COR-L47 (cell line): Measurements from ENCODE around the gene PRKCD.

ENCODE experiments used
- DNase-seq: peaks from one replicate; lab custom pipeline; 2025; lab: John Stamatoyannopoulos, UW

The PRKCD gene

GRCh38 chr3:53232641-53233377 lies 71.8 kb downstream of the PRKCD start:
- DNase-seq, result no peak

DNA sequence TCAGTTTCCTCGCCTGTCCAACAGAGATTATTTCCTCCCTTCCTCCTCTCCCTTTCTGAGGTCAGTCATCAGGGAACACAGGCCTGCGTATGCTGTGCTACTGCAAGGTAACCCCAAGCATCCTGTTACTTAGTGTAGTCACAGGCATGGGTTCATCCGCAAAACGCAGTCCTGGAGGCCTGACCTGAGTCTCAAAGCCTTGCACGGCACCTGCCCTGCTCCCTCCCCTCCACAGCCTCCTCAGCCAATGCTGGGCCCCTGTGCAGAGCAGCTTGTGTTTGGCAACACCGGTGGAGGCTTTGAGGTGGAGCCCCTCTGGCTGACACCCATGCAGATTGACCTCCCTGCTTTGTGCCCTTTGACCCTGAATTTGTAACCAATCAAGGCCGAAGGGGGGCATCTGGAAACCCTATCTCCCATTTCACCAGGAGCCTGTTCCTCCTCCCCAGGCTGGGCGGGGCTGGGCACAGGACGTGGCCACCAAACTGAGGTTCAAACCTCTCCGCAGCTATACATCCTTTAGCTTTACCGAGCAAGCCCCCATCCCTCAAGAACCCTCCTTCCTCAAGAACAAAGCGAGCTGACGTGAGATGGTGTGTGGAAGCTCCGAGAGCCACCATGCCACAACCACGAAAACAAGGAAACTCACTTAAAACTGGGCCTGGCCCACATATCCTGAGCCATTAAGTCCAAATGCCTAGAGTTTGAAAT lies 73.3 kb downstream of the PRKCD start:
- no peak for DNase-seq

GRCh38 chr3:53234841-53235232 lies 73.8 kb downstream of the PRKCD start:
- DNase-seq, result no peak

GRCh38 chr3:53235545-53235944 lies 74.5 kb downstream of the PRKCD start:
- DNase-seq, result no peak

DNA sequence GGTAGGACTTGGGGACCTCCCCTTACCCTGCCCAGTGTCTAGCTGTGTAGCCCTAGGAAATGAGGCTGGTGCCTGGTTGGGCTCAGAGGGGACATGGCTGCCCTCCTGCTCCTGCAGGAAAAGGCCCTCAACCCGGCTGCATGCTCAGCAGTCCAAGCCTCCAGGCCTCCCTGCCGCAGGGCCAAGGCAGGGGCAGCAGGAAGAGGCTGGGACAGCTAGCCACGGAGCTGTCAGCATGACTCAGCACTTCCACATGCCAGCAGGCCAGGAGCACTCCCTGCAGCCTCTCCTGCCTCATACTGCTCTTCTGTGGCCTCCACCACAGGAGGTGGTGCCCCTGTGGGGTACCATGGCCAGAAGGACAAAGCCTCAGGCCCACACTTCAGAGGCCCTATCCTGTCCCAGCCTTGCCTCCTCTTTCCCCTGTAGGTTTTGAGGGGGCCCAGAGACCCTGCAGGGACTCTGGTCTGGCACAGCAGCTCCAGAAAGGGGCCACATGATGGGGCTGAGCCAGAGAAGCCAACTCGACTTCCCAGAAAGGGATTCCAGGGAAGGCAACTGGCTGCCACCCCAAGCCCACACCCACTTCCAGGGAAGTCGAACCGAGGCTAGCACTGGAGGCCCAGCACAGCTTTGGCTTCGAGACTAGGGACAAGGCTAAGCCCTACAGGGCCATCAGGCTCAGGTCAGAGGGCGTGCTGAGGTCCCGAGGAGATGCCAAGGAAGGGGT lies 75.3 kb downstream of the PRKCD start:
- no peak for DNase-seq

DNA sequence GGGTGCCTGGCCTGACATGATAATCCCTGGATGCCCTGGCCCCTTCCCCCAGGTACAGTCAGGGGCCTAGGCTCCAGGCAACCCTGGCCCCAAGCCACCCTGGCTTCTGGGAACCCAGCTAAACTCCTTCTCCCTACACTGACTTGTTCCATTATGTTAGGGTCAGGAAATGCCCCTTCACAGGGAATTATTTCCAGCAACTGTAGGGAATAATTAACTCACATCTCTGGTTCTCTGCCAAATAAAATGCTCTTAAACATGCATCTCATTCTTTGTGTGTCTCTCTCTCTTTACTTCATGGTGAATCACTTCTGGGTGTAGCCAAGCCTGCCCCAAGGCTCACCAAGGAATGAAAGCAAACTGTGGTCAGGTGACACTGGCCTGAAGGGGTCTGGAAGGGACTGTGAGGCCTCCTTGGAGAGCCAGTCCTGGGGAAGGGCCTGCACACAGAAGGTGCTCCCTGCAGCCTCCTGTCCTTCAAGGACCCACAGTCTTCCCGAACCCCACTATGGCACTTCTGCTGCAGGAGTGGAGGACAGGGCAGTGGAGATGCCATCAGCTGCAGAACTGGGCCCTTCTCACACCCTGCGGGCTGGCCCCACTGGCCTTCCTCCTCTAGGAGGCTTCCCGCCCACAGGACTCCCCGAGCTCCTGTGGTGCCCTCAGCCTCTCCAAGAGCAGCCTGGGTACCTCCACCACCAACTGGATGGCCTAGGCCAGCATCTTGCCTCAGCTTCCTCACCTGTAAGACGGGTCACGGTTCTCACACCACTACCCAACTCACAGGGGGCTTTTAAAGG lies 77.2 kb downstream of the PRKCD start:
- peak; percentile 4 for DNase-seq

DNA sequence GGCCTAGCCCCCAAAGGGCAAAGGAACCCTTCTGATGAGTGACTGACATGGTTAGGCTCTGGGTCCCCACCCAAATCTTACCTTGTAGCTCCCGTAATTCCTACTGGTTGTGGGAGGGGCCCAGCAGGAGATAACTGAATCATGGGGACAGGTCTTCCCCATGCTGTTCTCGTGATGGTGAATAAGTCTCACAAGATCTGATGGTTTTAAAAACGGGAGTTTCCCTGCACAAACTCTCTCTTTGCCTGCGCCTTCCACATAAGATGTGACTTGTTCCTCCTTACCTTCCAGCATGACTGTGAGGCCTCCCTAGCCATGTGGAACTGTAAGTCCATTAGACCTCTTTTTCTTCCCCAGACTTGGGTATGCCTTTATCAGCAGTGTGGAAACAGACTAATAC lies 77.9 kb downstream of the PRKCD start:
- no peak for DNase-seq

DNA sequence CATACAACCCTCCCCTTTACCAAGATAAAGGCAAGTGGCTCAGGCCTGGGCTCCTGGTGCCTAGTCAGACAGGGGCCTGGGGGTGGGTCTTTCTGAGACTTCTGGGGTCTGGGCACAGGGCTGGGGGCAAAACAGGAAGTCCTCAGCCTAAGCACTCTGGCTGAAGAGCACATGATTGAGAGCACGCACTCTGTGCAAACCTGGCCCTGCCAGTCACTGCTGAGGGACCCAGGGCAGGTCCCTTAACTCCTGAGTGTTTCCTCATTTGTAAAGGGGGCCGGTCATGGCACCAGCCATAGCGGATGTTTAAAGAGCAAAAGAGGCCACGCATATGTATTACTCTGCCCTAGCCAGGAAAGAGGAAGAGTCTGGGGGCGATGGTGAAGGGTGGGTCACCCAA lies 78.8 kb downstream of the PRKCD start:
- no peak for DNase-seq

DNA sequence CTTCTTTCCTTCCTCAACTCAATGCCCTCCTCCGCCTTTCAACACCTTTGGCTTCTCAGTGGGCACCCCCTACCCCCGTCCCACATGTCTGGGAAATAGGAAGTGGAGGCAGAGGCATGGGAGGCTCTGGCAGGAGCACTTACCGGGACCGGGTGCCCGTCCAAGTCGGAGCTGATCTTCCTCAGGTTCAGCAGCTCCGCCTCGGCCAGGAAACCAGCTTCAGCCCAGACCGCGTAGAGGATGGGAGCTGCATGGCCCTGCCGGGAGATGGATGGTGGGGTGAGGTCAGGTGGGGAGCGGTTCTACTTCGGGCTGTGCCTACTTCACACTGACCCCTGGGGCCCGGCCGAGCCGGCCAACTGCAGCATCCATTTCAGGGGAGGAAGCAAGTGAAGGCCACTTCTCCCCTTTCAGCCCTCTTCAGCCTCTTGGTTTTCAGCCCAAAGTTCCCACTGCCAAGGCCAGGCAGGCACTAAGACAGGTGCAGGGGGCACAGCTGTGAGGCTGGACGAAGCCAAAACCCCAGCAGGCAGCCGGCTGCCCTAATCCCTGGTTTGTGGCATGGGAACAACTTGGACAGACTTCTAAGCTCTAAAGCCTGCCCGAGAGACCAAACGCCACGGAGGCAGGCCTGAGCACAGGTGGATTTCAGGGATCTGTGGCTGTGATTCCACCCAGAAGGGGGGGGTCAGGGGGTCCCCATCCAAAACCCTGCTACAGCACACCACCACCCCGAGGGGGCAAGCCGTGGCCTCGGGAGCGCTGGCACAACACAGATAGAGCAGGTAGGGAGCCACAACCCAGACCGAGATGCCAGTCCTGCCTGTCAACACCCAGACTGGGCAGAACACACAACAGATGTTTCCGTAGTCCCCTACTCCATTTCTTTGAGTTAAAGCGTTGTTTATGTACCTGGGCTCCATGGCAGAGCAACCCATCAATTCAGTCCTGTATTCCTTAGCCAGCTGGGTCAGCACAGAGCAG lies 80.3 kb downstream of the PRKCD start:
- DNase-seq, result no peak

- no peak for DNase-seq
Measured at GRCh38 chr3:53242155-53242554, 81.1 kb downstream of the PRKCD start.
